Fibroblast of skin of scalp (primary cell): ENCODE measurements around the gene IL17F. TPM values are rescaled to one million over a fixed set of nuclear protein-coding genes. Genes with fewer than 3 reads are reported as not detected.

Source experiments
- DNase-seq: peaks from one replicate; pipeline ENCODE4 v3.0.0-alpha.2; 2013
- polyA plus RNA-seq, 2 experiments: library from polyadenylated mRNA; unstranded; fragments of 120-200 nt; gene quantifications; one replicate each; pipeline ENCODE4 v1.2.1, GENCODE V29; 2013; ENCODE audit not compliant: insufficient read length in 2 of 2

Gene IL17F
- polyA plus RNA-seq (2013, experiment 1 of 2; ENCODE audit: insufficient read length): not detected
- polyA plus RNA-seq (2013, experiment 2 of 2; ENCODE audit: insufficient read length): not detected

DNA sequence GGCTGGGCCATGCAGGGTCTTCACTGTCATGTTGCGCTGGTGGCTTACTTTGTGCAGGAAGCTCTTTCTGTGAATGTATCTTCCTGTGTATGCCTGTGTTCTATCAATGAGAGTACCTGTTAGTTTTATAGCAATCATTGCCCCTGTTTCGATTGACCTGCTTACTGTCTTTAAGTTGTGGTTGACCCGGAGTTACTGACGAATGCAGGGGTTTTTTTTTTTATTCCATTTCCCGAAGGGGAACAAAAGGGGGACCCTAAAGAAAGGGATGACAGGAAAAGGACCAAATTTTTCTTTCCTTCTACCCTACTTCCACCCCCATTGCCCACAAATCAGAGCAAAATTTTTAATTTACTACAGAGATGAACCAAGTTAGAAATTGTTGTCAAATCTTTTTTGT lies at the start of gene IL17F:
Gene IL17F (minus strand): TSS at position 101 of the 400 bp plus-strand sequence. CDS start 71 bp downstream, at position 30.
- DNase-seq: no peak

DNA sequence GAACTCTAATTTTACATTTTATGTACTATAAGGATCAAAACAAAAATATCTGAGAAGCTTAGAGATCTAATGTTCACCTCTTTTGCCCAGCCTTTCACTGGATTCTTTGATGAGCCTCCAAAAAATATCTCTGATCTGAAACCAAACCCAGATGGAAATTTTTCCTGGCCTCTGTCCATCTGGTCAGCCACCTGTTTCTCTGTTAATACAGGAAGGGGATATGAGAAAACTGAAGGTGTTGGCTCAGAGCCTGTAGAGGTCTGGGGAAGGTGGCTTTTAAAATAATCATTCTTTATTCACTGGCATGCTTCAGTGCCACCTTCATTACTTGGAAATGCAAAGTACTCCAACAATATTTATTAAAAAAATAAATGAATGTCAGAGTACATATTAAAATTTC lies 48.8 kb upstream of the IL17F start:
- no peak for DNase-seq

DNA sequence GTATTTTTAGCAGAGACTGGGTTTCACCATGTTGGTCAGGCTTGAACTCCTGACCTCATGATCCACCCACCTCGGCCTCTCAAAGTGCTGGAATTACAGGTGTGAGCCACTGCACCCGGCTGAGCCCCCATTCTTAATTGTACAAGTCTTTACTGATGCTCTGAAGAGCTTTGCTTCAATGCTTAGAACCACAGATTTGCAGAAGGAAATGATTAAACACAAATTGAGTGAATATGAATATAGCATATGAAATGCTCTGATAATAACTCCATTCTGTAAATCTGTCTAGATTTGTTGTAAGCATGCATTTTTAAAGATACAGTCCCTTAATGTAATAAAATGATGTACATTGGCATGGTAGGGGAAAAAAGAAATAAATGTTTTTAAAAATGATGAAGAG lies 44.5 kb upstream of the IL17F start:
- no peak for DNase-seq

DNA sequence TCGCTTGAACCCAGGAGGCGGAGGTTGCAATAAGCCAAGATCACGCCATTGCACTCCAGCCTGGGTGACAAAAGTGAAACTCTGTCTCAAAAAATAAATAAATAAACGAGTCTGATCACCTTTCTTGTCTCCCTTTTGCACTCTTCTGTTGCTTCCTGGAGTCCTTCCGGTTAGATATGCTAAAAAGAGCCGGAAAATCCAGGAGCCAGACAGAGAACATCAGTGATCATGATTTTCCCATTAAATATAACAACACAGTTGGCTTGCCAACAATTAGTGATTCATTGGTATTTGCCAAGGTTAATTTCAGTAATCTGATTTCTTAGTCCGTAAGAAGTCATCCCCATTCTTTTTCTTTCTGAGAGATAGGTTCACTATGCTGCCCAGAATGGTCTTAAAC lies 43.9 kb upstream of the IL17F start:
- DNase-seq: no peak

DNA sequence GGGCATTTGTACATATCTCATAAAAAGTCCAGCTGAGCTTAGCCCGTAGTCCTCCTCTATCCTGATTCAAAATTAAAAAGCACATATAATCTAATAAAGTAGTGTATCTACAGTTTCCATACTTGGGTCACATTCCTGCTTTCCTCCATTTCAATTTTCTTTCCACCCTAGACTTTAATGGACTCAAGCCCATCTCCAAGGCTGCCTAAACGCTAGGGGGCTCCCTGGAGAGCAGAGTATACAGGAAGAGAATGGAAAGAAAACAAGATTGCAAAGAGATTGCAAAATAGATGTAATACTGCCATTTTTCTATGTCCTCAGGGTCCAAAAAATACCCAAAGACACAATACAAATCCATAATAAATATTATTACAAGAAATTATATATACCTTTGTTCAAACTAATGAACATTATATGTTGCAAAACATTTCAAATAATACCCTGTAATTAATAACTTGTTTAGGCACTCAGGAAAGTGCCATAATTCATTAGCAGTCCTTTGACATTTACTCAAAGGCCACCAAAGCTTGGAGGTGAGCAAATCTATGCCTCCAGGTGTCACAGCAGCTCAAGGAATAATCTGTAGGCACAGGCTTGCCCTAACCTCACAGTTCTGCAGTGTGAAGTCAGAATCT lies 42.6 kb upstream of the IL17F start:
- peak; percentile 80 for DNase-seq

DNA sequence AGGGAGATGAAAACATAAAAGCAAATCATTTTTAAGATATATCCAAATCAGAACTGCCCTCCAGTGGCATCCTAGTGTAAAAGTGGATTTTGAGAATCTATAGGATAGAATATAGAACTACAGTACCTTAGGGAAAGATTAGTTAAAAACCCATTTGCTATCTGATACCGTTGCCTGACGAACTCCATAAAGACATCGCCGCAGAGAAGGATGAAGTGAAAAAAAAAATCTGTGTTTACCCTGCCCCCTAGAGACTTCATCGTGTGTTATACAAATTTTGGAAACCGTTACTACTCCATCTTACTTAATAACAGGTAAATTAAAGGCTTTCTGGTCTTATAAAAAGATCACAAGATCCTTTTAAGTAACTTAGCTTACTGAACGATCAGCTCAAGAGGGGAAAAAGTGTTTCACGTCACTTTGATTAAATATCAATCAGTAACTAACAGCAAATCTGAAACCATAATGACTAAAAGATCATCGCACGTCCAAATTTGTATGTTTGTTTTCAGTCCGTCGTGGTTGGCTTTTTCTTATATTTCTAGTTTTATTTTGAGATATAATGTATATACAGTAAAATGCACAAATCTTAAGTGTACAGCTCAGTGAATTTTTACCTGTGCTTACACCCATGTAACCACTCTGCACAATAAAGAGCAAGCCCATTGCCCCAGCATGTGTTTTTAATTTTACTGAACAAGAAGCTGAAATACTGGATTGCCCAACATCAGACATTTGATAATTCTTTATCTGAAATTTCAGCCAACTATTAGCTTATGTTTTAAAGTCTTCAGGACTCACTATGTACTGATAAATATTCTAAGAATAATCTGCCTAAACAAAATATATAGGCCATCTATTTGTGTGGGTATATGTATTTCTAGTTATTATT lies 41.1 kb upstream of the IL17F start:
- no peak for DNase-seq

DNA sequence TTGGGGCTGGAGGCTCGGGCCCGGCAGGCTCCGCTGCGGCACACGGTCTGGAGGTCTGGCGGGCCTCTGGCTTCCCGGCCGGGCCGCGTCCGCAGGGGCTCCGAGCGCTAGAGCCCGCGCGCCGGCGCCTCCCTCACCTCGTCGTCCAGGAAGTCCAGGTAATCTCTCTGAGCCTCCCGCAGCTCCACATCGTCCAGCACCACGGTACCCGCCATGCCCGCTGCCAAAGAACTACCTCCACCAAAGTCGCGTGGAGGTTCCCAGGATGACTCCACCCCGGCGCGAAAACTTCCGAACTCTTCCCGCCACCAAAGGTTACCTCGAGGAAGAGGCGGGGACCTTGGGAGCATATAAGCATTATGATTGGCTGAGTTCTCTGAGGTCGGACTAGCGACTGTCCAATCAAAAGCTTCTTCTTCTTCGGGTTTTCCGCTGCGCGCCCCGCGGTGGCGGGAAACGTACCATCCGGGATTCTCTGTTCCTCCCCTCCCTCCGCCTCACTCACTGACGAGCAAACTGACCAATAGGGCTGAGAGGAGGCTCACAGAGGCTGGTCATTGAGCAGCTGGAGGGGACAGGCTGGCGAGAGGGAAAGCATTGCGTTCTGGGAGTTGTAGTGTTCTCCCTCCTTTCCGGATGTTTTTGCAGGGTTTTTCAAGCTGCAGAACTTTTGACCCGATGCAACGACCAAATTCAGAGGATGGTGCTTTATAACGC lies 40.3 kb upstream of the IL17F start, which contains the start of gene MCM3:
Gene MCM3 (minus strand): TSS at position 283 of the 717 bp plus-strand sequence. CDS start 68 bp downstream, at position 215.
- DNase-seq: peak; percentile 99

DNA sequence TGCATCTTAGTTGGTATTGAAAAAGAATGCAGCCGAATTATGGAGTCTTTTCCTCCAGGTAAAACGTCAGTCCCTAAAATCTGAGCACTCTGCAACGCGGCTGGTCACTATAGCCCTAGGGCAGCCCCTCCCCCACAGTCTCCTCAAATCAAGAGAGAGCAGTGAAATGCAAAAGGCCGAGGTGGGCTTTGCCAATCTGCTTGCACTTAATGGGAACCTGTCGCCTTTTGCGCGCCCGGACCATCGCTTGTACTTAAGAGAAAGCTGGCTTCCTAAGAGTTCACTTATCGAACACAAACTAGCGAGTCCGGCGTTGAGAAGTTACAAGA lies 39.8 kb upstream of the IL17F start:
- peak; percentile 11 for DNase-seq

DNA sequence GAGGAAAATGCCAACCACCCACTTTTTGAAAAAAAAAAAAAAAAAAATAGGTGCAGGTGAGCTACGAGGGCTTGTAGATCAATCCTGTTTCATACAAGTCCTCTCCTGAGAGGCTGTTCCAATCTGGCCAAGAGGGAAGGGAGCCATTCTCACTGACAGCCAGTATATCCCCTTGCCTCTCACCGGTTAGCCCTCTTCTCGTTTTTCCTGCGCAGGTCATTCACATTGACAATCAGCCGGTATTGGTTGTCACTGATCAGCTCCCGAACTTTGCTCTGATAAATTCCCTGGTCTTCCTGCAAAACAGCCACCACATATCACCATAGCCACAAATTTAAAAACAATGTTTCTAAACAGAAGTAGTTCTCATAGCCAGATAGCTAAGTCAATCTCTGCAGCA lies 38.8 kb upstream of the IL17F start:
- no peak for DNase-seq

DNA sequence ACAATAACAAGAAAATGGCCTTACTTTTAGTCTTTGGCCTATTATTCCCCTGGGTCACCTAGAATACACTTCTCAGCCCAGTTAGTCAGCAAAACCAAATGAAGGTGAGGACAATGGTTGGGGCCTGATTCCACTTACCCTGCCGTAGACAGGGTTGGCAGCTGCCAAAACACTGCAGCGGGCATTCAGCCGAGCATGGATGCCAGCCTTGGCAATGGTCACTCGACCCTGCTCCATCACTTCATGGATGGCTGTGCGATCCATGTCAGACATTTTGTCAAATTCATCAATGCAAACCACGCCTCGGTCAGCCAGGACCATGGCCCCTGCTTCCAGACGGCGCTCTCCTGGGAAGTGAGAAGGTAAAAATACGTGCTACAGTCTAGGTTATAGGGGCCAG lies 31.8 kb upstream of the IL17F start:
- no peak for DNase-seq

DNA sequence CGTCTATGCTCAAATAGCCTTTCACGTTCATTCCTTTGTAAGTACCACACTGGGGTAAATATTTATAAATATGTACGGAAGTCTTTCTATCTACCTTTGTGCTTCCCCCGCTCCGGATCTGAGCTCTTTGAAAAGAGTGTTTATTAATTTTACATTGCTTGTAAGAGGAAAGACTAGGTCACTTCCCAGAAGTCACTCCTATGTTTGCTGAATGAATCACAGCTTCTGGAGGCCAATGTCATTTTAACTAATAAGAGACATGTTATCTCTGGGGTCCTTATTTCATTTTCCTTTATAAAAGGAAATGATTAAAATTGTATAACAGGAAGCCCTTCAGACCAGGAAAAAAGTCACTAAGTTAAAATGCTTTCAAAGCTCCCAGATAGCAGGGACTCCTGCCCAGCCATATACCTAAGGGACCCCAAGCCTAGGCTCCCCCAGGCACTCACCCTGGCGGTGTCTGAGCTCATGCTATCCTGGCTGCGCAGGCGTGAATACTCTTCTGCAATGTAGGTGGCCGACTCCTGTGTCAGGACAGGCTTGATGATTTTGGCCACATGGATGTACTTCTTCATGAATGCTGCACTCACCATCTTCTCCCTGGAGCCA lies 27.7 kb upstream of the IL17F start:
- no peak for DNase-seq

DNA sequence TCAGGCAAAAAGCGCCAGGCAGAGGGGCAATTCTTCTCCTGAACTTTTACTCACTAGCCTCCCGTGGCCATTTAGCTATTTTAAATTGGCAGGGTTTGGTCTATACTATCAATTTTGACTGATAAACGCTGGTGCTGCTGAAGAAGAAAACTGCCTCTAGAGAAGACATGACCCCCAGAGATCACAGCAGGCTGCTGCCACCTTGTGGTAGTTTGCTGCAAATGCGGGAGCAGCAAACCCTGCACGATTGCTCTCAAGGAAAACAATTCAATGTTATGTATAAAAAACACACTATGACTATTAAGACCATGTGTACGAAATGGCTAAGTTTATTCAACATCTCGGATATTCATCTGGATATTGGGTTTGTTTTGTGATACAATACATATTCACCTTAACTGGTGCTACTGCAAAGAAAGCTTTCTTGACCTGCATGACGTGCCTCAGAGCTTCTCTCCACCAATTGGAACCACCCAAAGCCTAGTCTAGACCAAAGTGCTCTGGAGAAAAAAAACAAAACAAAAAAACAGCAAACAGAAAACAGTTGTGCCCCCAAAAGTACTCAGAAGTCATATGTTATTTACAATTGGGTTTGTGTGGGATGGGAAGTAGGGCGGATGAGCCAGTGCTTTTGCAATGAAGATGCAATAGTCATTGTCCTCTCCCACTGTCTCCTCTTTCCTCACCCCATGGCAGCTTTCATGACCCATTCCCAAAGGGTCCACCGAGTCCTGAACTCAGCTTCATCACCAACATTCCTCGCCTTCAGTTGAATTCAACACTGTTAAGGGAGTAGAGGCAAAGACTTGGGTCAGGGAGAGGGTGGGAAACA lies 19.6 kb upstream of the IL17F start:
- peak; percentile 71 for DNase-seq

DNA sequence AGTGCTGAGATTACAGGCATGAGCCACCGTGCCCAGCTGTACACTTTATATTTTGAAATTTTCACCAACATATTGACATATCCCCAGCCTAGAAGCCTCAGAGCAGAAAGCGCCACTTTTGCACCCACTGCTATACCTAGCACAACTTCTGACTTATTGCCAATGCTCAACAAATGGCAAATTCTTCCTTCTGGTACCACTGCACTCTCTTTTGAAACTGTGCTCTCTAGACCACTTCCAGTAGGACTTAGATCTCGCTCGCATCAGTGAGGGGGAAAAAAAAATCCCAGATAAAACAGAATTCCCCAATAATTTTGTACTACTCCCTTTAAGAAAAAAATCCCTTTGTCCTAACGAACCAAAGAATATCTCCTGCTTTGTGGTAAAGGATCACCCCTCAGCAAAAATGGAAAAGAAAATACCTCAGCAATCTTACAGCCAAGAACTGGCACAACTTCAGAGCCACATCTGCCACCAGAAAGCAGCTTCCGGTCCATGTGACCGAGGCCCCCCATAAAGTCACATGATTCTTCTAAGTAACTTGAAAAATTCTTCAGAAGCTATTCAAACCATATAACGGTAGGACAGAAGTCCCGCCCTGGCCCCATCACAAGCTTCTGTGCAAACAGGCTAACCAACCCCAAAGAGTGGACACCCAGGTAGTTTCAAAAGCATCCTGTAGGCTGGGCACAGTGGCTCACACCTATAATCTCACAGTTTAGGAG lies 18.5 kb upstream of the IL17F start:
- no peak for DNase-seq

DNA sequence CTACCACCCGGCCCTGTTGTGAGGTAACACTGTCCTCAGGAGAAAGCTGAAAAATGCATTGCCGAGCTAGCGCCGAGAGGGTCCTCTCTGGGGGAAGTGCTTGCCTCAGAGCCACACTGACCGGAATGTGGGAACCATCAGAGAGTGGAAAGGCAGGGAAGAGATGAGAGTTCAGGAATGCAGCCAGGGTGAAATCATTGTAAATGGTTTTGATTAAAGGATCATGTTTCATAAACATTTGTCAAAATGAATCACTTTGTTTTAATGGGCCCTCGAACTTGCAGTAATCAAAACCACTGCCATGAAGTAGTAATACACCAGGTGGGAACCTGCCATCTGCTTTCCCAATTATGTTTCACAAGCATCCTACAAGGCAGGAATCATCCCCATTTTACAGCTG lies 16.9 kb upstream of the IL17F start:
- DNase-seq: peak; percentile 82

DNA sequence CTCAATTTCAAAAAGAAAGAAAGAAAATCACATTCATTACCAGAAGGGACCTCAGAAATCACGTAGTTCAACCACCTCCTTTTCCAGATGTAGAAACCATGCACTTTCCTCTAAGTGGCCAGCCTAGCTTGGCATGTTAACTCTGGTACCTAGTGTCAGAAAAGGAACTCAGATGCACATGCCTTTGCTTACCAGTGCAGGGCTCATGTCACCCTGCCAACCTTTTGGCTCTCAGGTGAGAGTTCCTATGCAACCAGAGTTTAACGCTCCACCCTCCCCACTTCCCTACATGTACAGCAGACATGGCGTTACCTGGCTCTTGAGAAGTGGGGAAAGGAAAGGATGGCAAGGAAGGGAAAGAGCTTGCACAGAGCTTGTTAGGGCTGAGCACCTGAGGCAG lies 16.3 kb upstream of the IL17F start:
- no peak for DNase-seq

DNA sequence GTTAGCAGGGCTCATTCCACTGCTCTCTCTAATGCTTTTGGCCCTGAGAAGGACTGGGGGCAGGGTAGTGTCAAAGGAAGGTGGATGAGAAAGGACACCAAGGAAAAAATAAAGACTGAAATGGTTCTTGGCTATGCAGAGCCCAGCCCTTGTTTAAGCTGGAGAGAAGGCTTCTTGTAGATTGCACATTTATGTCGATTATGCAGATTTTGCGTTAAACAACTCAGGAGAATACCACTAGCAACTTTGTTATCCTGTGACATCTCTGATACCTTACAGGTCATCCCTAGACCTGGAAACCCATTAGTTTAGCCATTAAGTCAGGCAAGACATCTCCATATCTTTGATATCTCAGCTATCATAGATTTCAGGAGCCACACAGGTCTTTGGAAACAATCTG lies 11.1 kb upstream of the IL17F start:
- DNase-seq: no peak

DNA sequence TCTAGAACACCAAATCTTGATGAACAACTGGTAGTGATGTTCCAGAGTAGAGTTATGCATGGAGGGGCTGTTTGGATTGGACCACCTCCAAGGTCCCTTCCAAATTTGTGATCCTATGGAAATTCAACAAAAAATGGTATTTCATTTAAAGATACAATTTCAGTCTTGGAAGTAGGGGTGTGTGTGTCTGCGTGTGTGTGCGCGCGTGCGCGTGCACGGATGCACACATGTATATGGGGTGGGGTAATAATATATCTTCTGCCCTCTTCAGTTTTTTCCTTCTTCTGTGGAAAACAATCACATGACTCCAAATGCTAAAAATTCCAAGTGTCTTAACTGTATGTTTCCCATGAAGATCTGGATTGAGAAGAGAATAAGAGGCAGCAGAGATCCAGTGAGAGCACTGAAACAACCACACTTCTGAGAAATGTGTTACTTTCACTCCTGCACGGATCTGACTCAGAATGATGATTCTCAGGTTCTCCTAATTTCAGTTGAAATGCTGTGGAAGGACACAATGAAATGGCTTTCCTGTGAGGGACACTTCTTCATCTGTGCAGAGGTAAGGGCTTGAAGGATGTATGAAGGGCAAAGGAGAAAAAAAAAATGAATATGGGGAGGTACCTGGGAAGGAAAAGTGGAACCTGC lies 10.6 kb upstream of the IL17F start:
- DNase-seq: no peak

DNA sequence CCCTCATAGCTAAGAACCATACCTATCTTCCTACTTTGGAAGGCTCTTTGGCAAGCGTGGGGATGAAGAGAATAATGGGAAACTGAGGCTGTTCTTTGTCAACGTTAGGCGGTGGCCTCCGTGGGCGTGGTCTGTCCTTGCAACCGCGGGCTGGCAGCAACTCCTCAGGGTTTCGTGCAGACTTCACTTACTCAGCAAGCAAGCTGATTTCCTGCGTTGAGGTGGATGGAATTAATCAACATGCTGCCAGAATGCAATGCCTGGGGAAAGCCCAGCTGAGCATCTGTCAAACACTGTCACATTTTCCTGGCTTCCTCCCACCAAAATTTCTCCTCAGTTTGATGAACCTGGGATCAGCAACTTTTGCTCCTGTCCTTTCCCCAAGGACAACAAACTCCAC lies 9.2 kb upstream of the IL17F start:
- peak; percentile 43 for DNase-seq

DNA sequence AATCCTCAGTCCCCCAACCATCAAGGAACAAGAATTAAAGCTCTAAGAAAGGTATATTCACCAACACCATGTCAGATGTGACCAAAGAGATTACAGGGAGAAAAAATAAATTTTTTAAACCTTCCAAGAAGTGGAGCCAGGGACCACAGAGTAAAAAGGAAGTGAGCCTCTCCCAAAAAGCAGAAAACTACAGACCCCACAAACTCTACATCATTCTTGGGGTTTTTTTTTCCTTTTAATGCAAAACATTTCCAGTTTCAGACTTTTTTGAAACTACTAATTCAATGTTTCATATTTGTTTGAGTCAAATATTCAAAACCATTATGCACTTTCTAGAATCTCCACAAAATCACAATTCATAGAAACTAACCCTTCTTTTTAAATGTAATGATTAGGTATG lies 6.8 kb upstream of the IL17F start:
- DNase-seq: no peak

DNA sequence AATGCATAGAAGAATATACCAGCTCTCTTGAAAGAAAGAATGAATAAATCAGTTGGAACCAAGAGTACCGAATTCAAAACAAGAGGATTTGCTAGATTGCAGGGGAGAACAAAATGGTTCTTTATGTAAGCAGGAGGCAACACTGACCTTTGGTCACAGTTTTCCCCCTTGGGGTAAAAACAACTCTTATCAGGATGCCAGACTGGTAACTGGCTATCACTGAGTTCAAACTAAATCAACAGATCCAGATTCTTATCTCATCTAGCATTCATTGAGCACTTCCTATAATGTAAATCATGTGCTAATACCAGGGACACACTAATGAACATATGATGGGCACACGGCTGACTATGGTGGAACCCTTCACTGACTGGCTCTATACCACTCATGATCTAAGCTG lies 4.8 kb upstream of the IL17F start:
- DNase-seq: no peak

DNA sequence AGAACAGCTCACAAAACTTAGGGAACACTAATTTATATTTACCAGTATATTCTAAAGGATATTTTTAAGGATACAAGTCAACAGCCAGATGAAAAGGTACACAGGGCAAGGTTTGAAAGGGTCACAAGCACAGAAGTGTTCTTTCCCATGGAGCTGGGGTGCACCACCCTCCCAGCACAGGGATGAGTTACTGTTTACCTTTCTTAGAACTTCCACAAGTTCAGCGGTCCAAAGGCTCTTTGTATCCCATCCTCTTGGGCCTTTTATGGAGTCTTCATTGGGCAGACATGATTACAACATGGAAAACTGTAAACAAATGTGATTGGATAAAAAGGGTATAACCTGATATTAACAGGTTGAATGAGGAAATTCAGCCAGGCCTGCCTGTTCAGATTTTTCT lies 1.1 kb upstream of the IL17F start:
- DNase-seq: no peak
